NCI-H2107 treated with DMSO at 0.1 percent for 48 hours (cell line): Measurements from ENCODE around the gene ZC3HAV1L.
"Not testable (repeated sequence)": the region's sequence is repeated elsewhere in the genome, so short reads cannot be mapped to it uniquely, and the experiment has no call there.

ENCODE experiments used
- DNase-seq: peaks from one replicate; lab custom pipeline; 2025; ENCODE audit not compliant: unreplicated experiment; lab: John Stamatoyannopoulos, UW

Gene ZC3HAV1L

GRCh38 chr7:139054656-139055055 lies 18.8 kb upstream of the ZC3HAV1L start:
- DNase-seq: not testable (repeated sequence)

DNA sequence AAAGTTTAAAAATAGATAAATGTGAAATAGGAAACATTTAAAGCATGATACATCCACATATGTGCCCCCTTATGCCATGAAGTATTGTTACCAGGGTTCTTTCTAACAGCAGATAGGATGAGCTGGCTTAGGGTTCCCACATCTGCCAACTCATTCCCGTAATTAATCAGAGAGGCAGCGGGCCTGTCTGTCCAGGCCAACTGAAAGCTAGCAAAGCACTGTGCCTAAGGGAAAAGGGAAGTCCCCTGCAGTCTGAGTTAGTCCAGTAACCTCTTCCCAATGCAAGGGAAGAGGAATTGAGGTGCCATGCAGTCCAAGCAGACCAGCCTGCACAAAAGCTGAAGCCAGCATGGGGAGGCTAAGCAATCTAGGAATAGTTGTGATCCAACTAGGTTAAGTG lies 18.3 kb upstream of the ZC3HAV1L start:
- no peak for DNase-seq

DNA sequence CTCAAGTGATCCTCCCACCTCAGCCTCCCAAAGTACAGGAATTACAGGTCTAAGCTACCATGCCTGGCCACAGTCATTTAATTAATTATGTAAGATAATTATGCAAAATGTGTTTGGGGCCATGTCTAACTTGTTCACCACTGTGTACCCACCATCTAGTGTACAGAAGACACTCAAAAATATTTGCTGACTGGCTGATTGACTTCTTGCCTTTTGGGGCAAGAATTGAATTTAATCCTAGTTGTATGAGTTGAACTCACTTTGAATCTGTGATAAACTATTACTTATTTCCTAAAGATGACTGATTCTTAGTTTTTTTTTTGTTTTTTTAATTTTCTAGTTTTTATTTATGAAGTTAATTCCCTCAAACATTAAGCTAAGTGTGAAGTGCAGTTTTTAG lies 15.8 kb upstream of the ZC3HAV1L start:
- DNase-seq: no peak

DNA sequence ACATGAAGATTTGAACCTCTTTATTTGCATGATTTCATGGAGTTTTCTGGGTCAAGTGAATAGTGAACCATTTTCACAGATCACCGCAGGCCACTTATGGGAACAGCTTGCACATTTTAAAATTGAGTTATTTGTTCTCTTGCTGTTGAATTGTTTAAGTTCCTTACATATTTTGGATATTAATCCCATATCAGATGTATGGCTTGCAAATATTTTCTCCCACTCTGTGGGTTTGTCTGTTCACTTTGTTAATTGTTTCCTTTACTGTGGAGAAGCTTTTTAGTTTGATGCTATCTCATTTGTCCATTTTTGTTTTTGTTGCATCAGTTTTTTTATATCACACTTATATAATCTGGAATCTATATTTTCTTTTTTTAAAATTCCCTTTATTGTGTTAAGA lies 14.1 kb upstream of the ZC3HAV1L start:
- DNase-seq: no peak

DNA sequence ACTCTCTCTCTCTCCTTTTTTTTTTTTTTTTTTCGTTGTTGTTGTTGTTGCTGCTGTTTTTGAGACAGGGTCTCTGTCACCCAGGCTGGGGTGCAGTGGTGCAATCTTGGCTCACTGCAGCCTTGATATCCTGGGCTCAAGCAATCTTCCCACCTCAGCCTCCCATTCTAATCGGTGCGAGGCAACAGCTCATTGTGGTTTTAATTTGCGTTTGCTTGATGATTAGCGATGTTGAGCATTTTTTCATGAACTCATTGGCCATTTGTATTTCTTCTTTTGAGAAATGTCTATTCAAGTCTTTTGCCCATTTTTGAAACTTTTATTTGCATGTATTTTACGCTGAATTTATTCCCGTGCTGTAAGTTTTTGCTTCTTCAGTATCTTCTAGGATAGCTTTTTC lies 13.3 kb upstream of the ZC3HAV1L start:
- DNase-seq: no peak

DNA sequence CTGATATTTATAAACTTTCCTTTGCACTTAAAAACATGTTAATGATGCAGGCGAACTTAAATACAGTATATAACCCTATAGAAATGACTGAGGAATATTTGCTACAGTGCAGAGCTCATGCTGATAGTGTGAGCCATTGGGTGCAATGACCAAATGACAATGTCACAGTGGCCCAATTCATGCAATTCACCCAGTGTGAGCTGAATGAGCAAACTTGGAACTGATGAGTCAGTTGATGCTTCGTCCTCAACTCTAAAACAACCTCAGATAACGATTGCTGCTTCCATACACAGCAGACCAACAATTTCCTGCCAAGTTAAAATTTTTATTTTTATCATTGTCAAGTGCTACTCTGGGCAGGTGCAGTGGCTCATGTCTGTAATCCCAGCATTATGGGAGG lies 12.1 kb upstream of the ZC3HAV1L start:
- DNase-seq: no peak

- peak; percentile 95 for DNase-seq
These were observed 10.3 kb upstream of the ZC3HAV1L start for GRCh38 chr7:139046143-139046542.

- DNase-seq: no peak
These were observed 9.3 kb upstream of the ZC3HAV1L start for GRCh38 chr7:139044813-139045794.

DNA sequence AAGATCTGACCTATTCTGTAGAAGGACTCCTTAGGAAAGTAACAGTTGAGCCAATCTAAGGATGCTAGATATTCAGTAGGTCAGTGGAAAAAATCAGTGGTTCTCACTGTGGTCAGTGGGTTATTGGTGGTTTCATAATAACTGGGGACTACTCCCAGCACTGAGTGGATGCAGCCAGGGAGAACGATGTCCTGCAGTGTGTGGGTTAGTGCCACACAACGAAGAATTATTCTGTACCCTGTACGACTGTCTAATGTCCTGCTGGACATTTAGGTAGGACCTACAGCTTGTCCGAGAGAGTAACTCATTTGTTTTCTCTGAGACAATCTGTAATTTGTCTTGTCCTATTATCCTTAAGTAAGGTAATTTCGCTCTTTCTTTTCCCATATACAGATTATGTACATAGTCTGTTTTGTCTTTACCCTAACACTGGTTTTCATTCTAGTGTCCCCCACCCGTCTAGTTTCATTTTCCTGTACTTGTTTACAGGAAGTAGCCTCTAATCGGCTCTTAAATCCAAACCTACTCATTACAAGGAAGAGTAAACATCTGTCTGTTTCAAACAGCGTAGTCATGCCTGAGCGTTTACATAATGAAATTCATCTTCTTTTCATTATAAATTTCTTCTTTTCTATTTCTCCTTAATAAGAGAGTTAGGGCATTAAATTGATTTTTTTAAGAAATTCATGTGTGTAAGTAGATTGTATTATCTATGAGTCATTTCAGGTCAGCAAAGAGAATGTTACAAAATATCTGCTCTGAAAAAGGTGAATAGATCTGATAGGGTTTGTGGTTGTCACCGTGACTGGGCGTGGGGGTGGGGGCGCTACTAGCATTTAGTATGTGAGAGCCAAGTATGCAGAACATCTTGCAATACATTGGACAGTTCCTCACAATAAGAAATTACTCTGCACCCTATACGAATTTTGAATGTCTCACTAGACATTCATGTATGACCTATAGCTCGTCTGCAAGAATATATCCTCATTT lies 8.3 kb upstream of the ZC3HAV1L start:
- peak; percentile 27 for DNase-seq

DNA sequence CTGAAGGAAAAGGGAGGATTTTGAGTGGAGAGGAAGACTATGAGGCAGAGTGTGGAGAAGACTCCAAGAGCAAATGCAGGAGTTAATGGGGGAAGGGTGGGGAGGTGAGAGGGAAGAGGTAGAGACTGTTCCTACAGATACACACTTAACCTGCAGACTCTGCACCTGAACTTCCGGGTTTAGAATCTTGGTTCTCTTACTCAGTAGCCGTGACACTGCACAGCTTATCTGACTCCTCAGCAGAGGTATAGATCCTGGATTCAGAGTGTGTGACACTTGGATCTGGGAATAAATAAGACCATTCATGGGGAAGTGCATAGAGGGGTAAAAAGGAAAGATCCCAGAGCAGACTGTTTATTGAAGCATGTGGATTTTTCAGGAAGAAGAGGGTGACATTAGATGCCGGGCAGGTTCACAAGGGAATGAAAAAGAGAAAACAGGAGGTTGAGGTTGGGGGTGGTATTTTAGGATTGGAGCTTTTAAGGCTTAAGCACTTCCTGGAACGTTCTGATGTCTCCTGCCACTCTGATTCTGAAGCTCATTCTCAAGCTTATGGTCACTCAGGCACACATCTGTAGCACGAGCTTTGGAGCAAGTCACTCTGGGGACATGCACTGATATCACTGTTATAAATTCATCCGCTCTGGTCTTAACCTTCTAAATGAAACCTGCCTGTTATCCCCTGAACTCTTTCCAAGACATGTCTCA lies 5.7 kb upstream of the ZC3HAV1L start:
- peak; percentile 33 for DNase-seq

- no peak for DNase-seq
These were observed 2.8 kb upstream of the ZC3HAV1L start for GRCh38 chr7:139038691-139039090.

DNA sequence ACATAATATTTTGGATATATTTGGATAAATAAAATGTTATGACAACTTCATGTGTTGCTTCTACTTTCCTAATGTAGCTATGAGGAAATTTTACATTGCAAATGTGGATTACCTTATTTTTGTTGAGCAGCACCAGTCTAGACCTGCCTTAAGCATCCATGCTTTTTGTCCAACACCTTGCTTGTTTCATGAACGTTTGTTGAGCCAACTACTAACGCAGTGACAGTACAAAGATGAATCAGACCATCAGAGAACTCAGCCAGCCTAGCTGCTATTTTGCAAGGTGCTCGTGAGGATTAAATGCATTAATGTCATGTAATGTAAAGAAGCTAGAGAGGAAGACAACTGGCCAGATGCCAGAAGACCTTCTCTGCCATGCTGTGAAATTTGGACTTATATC lies 1.1 kb upstream of the ZC3HAV1L start:
- no peak for DNase-seq

- DNase-seq: no peak
These were observed 822 bp downstream of the ZC3HAV1L start for GRCh38 chr7:139034855-139035585.

DNA sequence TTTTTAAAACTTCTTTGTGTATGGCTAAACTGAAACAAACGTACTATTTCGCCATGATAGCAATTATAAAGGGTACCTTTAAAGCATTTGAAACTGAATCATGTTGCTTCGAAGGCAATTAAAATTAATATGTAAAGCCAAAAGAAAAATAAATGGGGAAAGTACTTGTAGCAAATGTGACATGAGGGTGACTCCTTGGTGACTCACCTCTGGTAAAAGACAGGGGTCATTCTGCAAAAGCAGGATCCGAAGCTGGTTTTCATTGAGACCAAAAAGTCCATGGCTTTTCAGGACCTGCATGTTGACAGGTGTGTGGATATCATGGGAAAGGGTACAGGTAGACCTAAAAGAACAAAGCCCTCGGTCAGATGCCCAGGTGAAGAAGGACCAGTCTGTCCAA lies 1.5 kb downstream of the ZC3HAV1L start:
- no peak for DNase-seq

DNA sequence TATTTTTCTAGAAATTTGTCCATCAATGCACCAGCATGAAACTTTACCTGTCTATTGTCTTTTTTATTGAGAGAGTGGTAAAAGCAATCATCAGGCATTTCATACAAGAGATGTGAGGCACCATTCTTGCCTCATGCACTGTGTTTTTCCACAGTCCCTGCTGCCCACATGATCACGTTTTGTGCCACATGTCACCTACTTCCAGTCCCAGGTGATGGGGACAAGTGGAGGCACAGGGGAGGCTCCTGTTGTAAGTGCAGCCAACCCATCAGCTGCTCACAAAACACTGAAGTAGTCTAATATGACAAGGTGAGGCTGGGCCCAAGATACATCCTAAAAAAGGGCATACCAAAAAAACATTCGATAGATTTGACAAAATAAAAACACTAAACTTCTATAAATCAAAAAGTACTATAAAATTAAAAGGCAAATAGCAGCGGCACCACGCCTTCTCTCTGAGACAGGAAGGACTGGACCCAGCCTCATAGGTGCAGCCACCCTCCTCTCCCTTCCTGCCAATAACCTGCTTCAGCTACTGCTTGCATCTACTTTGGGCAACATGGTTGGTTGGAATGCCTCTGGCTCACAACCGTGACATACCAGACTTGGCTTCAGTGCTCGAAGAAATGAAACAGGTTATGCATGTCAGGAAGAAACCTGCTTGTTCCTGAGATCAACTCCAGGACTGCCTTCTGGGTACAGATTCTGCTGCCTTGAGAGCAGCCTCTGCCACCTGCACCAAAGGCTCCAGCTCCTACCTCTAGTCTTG lies 2.3 kb downstream of the ZC3HAV1L start:
- DNase-seq: no peak

GRCh38 chr7:139032473-139032872 lies 3.4 kb downstream of the ZC3HAV1L start:
- DNase-seq: no peak

GRCh38 chr7:139029353-139029752 lies 6.5 kb downstream of the ZC3HAV1L start:
- no peak for DNase-seq

GRCh38 chr7:139026551-139026950 lies 9.3 kb downstream of the ZC3HAV1L start:
- no peak for DNase-seq

- DNase-seq: not testable (repeated sequence)
These were observed 10.0 kb downstream of the ZC3HAV1L start for GRCh38 chr7:139025861-139026260.

DNA sequence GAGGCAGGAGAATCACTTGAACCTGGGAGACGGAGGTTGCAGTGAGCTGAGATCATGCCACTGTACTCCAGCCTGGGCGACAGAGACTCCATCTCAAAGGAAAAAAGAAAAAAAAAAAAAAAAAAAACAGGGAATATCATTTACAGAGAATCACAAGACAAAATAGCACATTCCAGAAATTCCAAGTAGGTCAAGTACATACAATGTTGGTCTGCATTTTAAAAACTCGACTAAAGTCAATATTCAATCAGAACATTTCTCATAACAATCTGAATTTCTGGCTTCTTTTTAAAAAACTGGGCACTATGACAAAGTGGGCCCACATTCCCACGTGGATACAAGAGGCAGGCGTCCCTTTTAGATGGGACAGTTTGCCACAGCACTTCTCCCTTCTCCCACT lies 12.8 kb downstream of the ZC3HAV1L start:
- no peak for DNase-seq
